ENCODE data around the gene FXN. TPM values are rescaled to one million over a fixed set of nuclear protein-coding genes. Genes with fewer than 3 reads are reported as not detected.
"Not testable (repeated sequence)": the region's sequence is repeated elsewhere in the genome, so short reads cannot be mapped to it uniquely, and the experiment has no call there.

Gene FXN
- total and polyA plus RNA-seq, 2 donors from 2014 or later = 12.9 to 21.1 TPM

DNA sequence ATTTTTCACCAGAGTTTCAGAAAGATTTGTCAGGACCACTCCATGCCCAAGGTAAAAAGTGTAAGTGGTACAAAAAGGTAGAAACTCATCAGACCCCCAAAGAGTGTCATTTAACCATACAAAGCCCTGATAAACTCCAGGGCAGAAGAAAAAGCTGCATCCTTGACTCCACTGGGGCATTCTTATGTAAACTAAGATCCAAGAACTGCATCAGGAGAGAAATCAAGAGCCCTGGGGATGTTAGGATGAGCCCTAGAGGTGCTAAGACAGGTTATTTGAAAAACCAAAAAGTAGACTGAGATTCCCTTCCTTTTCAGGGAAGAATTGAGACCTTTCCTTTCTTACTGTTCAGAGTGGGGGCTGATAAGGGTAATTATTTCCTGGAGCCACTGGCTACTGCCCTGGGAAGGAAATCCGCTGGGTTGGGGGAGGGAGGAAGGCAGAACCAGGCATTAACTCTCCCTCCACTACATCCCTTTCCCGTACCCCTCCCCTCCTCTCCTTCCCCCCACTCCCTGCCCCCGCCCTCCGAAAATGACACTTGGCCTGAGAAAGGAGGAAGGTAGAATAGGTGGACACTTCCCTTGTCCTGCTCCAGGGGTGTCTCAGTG lies 54.7 kb downstream of the FXN start:
- TF ChIP-seq, protein P1, sequence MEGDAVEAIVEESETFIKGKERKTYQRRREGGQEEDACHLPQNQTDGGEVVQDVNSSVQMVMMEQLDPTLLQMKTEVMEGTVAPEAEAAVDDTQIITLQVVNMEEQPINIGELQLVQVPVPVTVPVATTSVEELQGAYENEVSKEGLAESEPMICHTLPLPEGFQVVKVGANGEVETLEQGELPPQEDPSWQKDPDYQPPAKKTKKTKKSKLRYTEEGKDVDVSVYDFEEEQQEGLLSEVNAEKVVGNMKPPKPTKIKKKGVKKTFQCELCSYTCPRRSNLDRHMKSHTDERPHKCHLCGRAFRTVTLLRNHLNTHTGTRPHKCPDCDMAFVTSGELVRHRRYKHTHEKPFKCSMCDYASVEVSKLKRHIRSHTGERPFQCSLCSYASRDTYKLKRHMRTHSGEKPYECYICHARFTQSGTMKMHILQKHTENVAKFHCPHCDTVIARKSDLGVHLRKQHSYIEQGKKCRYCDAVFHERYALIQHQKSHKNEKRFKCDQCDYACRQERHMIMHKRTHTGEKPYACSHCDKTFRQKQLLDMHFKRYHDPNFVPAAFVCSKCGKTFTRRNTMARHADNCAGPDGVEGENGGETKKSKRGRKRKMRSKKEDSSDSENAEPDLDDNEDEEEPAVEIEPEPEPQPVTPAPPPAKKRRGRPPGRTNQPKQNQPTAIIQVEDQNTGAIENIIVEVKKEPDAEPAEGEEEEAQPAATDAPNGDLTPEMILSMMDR (IDR thresholded peaks at IDR 0.05; ENCODE audit: borderline replicate concordance, extremely low read depth, insufficient read depth) = no peak
- no peak for FAIRE-seq
- Histone ChIP-seq H3K9ac (ENCODE audit: low read length in 3 of 3) (no peak overlapping the region), H3K4me1 (ENCODE audit: control insufficient read depth in 2 of 3, insufficient read depth in 2 of 3, low read depth in 1 of 3, low read length in 3 of 3) (peaks cover 0 to 25% (median 8%) of the 10 kb centered on the region in 3 donors), H3K27me3 (ENCODE audit: control insufficient read depth, insufficient read depth, low read length) (no peaks in the 10 kb centered on the region), H3K4me3 (ENCODE audit: low read length in 3 of 3) (no peak overlapping the region), H3K36me3 (ENCODE audit: control insufficient read depth in 2 of 3, insufficient read depth in 3 of 3, low read length in 3 of 3) (no peaks in the 10 kb centered on the region), H3K27ac (ENCODE audit: low read depth in 2 of 2, low read length in 2 of 2) (no peak overlapping the region), H3K9me3 (ENCODE audit: control insufficient read depth in 2 of 3, insufficient read depth in 1 of 3, low read length in 3 of 3) (no peaks in the 10 kb centered on the region)
- intact Hi-C loops (cut with DNase I) = no loop called here
- no peak for DNase-seq

DNA sequence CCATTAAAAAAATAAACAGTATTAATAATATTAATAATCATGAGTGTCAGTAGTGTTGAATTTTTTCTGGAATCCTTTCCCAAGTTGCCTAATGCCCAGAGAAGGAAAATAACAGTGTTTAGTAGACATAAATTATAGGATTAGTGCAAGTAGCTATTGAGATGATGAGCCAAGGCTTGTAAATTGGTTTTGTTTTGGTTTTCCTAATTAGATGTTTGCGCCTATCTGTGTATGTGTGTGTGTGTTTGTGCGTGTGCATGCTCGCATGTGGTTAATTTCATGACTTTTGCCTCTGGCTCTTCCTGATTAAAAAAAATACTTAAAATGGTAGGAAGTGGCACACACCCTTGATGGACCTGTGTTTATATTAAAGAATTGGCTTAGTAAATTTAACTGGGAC lies 55.4 kb downstream of the FXN start:
- H3K4me1 ChIP-seq (ENCODE audit: control insufficient read depth in 2 of 3, insufficient read depth in 2 of 3, low read depth in 1 of 3, low read length in 3 of 3) = peaks cover 0 to 19% (median 6%) of the 10 kb centered on the region in 3 donors

DNA sequence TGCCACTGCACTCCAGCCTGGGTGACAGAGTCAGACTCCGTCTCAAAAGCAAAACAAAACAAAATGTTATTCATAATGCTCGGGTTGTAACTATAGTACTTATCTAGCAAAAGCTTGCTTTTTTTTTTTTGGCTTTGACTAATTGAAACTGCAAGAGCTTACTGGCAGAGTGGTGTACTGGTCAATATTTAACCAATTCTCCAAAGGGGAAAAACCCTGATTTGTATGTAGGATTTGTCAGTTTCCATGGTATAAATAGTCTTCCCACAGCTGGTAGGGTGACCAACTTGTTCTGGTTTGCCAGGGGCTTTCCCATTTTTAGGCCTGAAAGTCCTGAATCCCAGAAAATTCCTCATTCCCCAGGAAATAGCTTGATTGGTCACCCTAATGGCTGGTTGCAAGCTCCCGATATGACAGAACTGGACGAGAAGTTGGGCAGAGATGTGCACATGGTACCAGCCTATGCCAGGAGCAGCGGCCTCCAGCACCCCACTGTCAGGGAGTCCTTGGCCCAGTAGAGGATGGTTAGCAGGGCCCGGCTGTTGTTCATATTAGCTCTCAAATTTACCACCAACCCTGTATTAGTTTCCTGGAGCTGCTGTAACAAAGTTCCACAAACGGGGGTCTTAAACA lies 58.0 kb downstream of the FXN start:
- Histone ChIP-seq H3K9ac (ENCODE audit: low read length in 3 of 3) (no peak overlapping the region), H3K27me3 (ENCODE audit: control insufficient read depth, insufficient read depth, low read length) (no peaks in the 10 kb centered on the region), H3K36me3 (ENCODE audit: control insufficient read depth in 2 of 3, insufficient read depth in 3 of 3, low read length in 3 of 3) (no peaks in the 10 kb centered on the region), H3K4me1 (ENCODE audit: control insufficient read depth in 2 of 3, insufficient read depth in 2 of 3, low read depth in 1 of 3, low read length in 3 of 3) (peaks cover 3 to 23% (median 10%) of the 10 kb centered on the region in 3 donors), H3K9me3 (ENCODE audit: control insufficient read depth in 2 of 3, insufficient read depth in 1 of 3, low read length in 3 of 3) (no peaks in the 10 kb centered on the region), H3K27ac (ENCODE audit: low read depth in 2 of 2, low read length in 2 of 2) (peak overlapping the region; percentile 34 to 69), H3K4me3 (ENCODE audit: low read length in 3 of 3) (no peak overlapping the region)
- intact Hi-C loops (cut with DNase I) = no loop called here
- FAIRE-seq (peak; percentile 38), DNase-seq (peak in 2 of 5 donors; percentile 49 to 56)
- TF ChIP-seq, protein P1 (IDR thresholded peaks at IDR 0.05; ENCODE audit: borderline replicate concordance, extremely low read depth, insufficient read depth) = no peak

More for the DNA sequence above, 55.4 kb downstream of the FXN start:
- Histone ChIP-seq H3K36me3 (ENCODE audit: control insufficient read depth in 2 of 3, insufficient read depth in 3 of 3, low read length in 3 of 3) (no peaks in the 10 kb centered on the region), H3K9ac (ENCODE audit: low read length in 3 of 3) (no peak overlapping the region), H3K27me3 (ENCODE audit: control insufficient read depth, insufficient read depth, low read length) (no peaks in the 10 kb centered on the region), H3K9me3 (ENCODE audit: control insufficient read depth in 2 of 3, insufficient read depth in 1 of 3, low read length in 3 of 3) (no peaks in the 10 kb centered on the region), H3K4me3 (ENCODE audit: low read length in 3 of 3) (no peak overlapping the region), H3K27ac (ENCODE audit: low read depth in 2 of 2, low read length in 2 of 2) (no peak overlapping the region)
- TF ChIP-seq, protein P1 (IDR thresholded peaks at IDR 0.05; ENCODE audit: borderline replicate concordance, extremely low read depth, insufficient read depth) = no peak
- intact Hi-C loops (cut with DNase I) = no loop called here
- DNase-seq (no peak), FAIRE-seq (no peak)

DNA sequence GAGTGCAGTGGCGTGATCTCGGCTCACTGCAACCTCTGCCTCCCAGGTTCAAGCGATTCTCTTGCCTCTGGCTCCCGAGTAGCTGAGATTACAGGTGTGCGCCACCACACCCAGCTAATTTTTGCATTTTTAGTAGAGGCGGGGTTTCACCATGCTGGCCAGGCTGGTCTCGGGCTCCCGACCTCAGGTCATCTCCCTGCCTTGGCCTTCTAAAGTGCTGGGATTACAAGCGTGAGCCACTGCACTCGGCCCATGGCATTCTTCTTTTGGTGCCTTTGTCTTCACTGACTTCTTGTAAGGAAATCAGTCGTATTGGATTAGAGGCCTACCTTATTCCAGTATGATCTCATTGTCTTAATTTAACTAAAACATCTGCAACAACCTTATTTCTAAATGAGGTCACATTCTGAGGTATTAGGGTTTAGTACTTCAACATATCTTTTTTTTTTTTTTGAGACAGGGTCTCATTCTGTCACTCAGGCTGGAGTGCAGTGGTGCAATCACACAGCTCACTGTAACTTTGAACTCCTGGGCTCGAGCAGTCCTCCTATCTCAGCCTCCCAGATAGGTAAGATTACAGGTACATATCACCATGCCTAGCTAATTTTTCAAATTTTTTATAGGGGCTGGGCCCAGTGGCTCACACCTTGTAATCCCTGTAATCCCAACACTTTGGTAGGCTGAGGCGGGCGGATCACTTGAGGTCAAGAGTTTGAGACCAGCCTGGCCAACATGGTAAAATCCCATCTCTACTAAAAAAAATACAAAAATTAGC lies 59.0 kb downstream of the FXN start:
- H3K9me3 ChIP-seq (ENCODE audit: control insufficient read depth in 2 of 3, insufficient read depth in 1 of 3, low read length in 3 of 3); H3K4me3 ChIP-seq (ENCODE audit: low read length in 3 of 3); FAIRE-seq; H3K27me3 ChIP-seq (ENCODE audit: control insufficient read depth, insufficient read depth, low read length); DNase-seq; H3K9ac ChIP-seq (ENCODE audit: low read length in 3 of 3); intact Hi-C loops (cut with DNase I); H3K36me3 ChIP-seq (ENCODE audit: control insufficient read depth in 2 of 3, insufficient read depth in 3 of 3, low read length in 3 of 3): not testable (repeated sequence)
- Histone ChIP-seq H3K4me1 (ENCODE audit: control insufficient read depth in 2 of 3, insufficient read depth in 2 of 3, low read depth in 1 of 3, low read length in 3 of 3) (peaks cover 3 to 19% (median 12%) of the 10 kb centered on the region in 3 donors), H3K27ac (ENCODE audit: low read depth in 2 of 2, low read length in 2 of 2) (peak overlapping the region; percentile 13 to 55)

Data from kidney (tissue), 14 donors.